Measurements from ENCODE around the gene DMRTC2. TPM values are rescaled to one million over a fixed set of nuclear protein-coding genes. Genes with fewer than 3 reads are reported as not detected.

Gene DMRTC2
- total and polyA plus RNA-seq, 4 donors: 0.03 TPM; not detected in 3

- Histone ChIP-seq H3K4me1 (ENCODE audit: control insufficient read depth in 5 of 5, insufficient read depth in 5 of 5, low read length in 5 of 5) (peaks cover 0 to 3% (median 0%) of the 10 kb centered on the region in 5 donors), H3K36me3 (ENCODE audit: control insufficient read depth in 4 of 4, insufficient read depth in 4 of 4, low read length in 4 of 4) (peaks cover 5 to 75% (median 25%) of the 10 kb centered on the region in 4 donors), H3K27me3 (ENCODE audit: control insufficient read depth in 3 of 3, insufficient read depth in 3 of 3, low read length in 2 of 3) (no peaks in the 10 kb centered on the region), H3K9ac (ENCODE audit: insufficient read depth in 1 of 2, low read length in 2 of 2) (no peak overlapping the region), H3K9me3 (ENCODE audit: control insufficient read depth in 4 of 4, insufficient read depth in 3 of 4, low read length in 3 of 4) (no peaks in the 10 kb centered on the region), H3K27ac (ENCODE audit: low read depth in 1 of 2, low read length in 1 of 2) (no peak overlapping the region), H3K4me3 (no peak overlapping the region)
- no peak for DNase-seq
- ATAC-seq (ENCODE audit: insufficient read depth, low FRiP score): no peak
- TF ChIP-seq CTCF (IDR thresholded peaks at IDR 0.05; ENCODE audit: control extremely low read depth, extremely low read depth): no peak
- 90 to 95% methylated on average over 24 of the region's 24 CpGs for WGBS, 2 donors
These were observed 53.0 kb downstream of the DMRTC2 start for GRCh38 chr19:41897820-41898219.

GRCh38 chr19:41898235-41898634 is 53.4 kb downstream of the DMRTC2 start:
- no peak for DNase-seq

More at GRCh38 chr19:41898235-41898634, 53.4 kb downstream of the DMRTC2 start:
- 95 to 97% methylated on average over 15 of the region's 15 CpGs for WGBS, 2 donors
- H3K4me1 ChIP-seq (ENCODE audit: control insufficient read depth in 5 of 5, insufficient read depth in 5 of 5, low read length in 5 of 5): peaks cover 0 to 3% (median 0%) of the 10 kb centered on the region in 5 donors
- no peak overlapping the region for H3K9ac ChIP-seq (ENCODE audit: insufficient read depth in 1 of 2, low read length in 2 of 2)
- ATAC-seq (ENCODE audit: insufficient read depth, low FRiP score): no peak
- peaks cover 5 to 75% (median 28%) of the 10 kb centered on the region in 4 donors for H3K36me3 ChIP-seq (ENCODE audit: control insufficient read depth in 4 of 4, insufficient read depth in 4 of 4, low read length in 4 of 4)
- no peaks in the 10 kb centered on the region for H3K9me3 ChIP-seq (ENCODE audit: control insufficient read depth in 4 of 4, insufficient read depth in 3 of 4, low read length in 3 of 4)
- H3K27ac ChIP-seq (ENCODE audit: low read depth in 1 of 2, low read length in 1 of 2): no peak overlapping the region
- TF ChIP-seq CTCF (IDR thresholded peaks at IDR 0.05; ENCODE audit: control extremely low read depth, extremely low read depth): no peak
- H3K27me3 ChIP-seq (ENCODE audit: control insufficient read depth in 3 of 3, insufficient read depth in 3 of 3, low read length in 2 of 3): no peaks in the 10 kb centered on the region
- H3K4me3 ChIP-seq: no peak overlapping the region

Small RNA genes lying within 50 kb of the gene (small RNA-seq; reads per million reads assigned to genes)
- gene MIR6797 (ENCODE audit: low replicate concordance): not detected

Other genes starting within 250 kb of the DMRTC2 start
- gene CEACAM4, start 218.0 kb upstream of the DMRTC2 start, total RNA-seq: 10 to 100 TPM in 1 of 2 donors, 1 to 10 TPM in 1; 2.1 to 15.9 TPM
- 10 to 100 TPM in 1 of 2 donors, 1 to 10 TPM in 1; 4.5 to 30.0 TPM for gene CEACAM4, start 218.0 kb upstream of the DMRTC2 start, polyA plus RNA-seq
- gene CEACAM7, start 156.8 kb upstream of the DMRTC2 start, total RNA-seq: under 1 TPM; 0.11 to 0.37 TPM
- under 1 TPM; 0.15 to 0.41 TPM for gene CEACAM7, start 156.8 kb upstream of the DMRTC2 start, polyA plus RNA-seq
- 10 to 100 TPM in 1 of 2 donors, under 1 TPM in 1; 0.11 to 37.9 TPM for gene CEACAM5, start 136.4 kb upstream of the DMRTC2 start, total RNA-seq
- 1 to 10 TPM; 5.6 to 6.7 TPM for gene CEACAM5, start 136.4 kb upstream of the DMRTC2 start, polyA plus RNA-seq
- 100 to 1,000 TPM in 1 of 2 donors, 1 to 10 TPM in 1; 5.2 to 280 TPM for gene CEACAM6, start 89.5 kb upstream of the DMRTC2 start, total RNA-seq
- gene CEACAM6, start 89.5 kb upstream of the DMRTC2 start, polyA plus RNA-seq: 100 to 1,000 TPM; 101 to 185 TPM
- gene CEACAM3, start 48.5 kb upstream of the DMRTC2 start, total RNA-seq: 1 to 10 TPM; 3.1 to 4.3 TPM
- 10 to 100 TPM in 1 of 2 donors, 1 to 10 TPM in 1; 1.2 to 21.9 TPM for gene CEACAM3, start 48.5 kb upstream of the DMRTC2 start, polyA plus RNA-seq
- gene LYPD4, start 359 bp upstream of the DMRTC2 start, total RNA-seq: not detected
- gene LYPD4, start 359 bp upstream of the DMRTC2 start, polyA plus RNA-seq: not detected
- gene RPS19, start 15.2 kb downstream of the DMRTC2 start, total RNA-seq: 1,000 to 10,000 TPM; 1,039 to 1,726 TPM
- 1,000 to 10,000 TPM; 1,953 to 4,419 TPM for gene RPS19, start 15.2 kb downstream of the DMRTC2 start, polyA plus RNA-seq
- 10 to 100 TPM in 1 of 2 donors, 1 to 10 TPM in 1; 2.6 to 14.8 TPM for gene CD79A, start 32.2 kb downstream of the DMRTC2 start, total RNA-seq
- gene CD79A, start 32.2 kb downstream of the DMRTC2 start, polyA plus RNA-seq: 1 to 10 TPM; 1.4 to 9.2 TPM
- gene ARHGEF1, start 38.1 kb downstream of the DMRTC2 start, total RNA-seq: 100 to 1,000 TPM in 1 of 2 donors, 10 to 100 TPM in 1; 55.4 to 231 TPM
- gene ARHGEF1, start 38.1 kb downstream of the DMRTC2 start, polyA plus RNA-seq: 100 to 1,000 TPM; 138 to 215 TPM
- gene ERFL, start 83.4 kb downstream of the DMRTC2 start, total RNA-seq: under 1 TPM in 1 of 2 donors, not detected in 1; 0.67 TPM
- under 1 TPM; 0.16 to 0.37 TPM for gene ERFL, start 83.4 kb downstream of the DMRTC2 start, polyA plus RNA-seq
- 100 to 1,000 TPM in 1 of 2 donors, 10 to 100 TPM in 1; 87.9 to 284 TPM for gene RABAC1, start 114.3 kb downstream of the DMRTC2 start, total RNA-seq
- 100 to 1,000 TPM; 242 to 291 TPM for gene RABAC1, start 114.3 kb downstream of the DMRTC2 start, polyA plus RNA-seq
- under 1 TPM; 0.09 to 0.40 TPM for gene ATP1A3, start 149.2 kb downstream of the DMRTC2 start, total RNA-seq
- gene ATP1A3, start 149.2 kb downstream of the DMRTC2 start, polyA plus RNA-seq: under 1 TPM; 0.10 to 0.16 TPM
- 1 to 10 TPM in 1 of 2 donors, under 1 TPM in 1; 0.83 to 1.6 TPM for gene GRIK5, start 225.2 kb downstream of the DMRTC2 start, total RNA-seq
- under 1 TPM; 0.26 TPM for gene GRIK5, start 225.2 kb downstream of the DMRTC2 start, polyA plus RNA-seq
- gene ZNF574, start 231.1 kb downstream of the DMRTC2 start, total RNA-seq: 10 to 100 TPM; 11.5 to 13.7 TPM
- 1 to 10 TPM; 6.8 to 8.6 TPM for gene ZNF574, start 231.1 kb downstream of the DMRTC2 start, polyA plus RNA-seq